ENCODE data around the gene PCNP. TPM values are rescaled to one million over a fixed set of nuclear protein-coding genes. Genes with fewer than 3 reads are reported as not detected.

The PCNP gene
- total RNA-seq = 10 to 100 TPM; 59.9 to 65.6 TPM

GRCh38 chr3:101573449-101574387, at the start of gene PCNP:
TSS of gene PCNP (plus strand) at chr3:101574180. CDS start at chr3:101574216, 36 bp downstream.

GRCh38 chr3:101561630-101562328, 12.2 kb upstream of the PCNP start, which contains the start of gene TRMT10C:
TSS of gene TRMT10C (plus strand) at chr3:101561868. CDS start at chr3:101564782, 2,914 bp downstream.

Small RNA genes within 50 kb of the gene (small RNA-seq; reads per million reads assigned to genes)
- gene RF00019 (0 reads per million in 2 donors), gene RNU6-1256P (0 reads per million in 2 donors)

Other genes starting within 250 kb of the PCNP start
- 10 to 100 TPM in 1 of 2 donors, 1 to 10 TPM in 1; 8.3 to 11.7 TPM for gene SENP7, start 61.0 kb upstream of the PCNP start, total RNA-seq
- 10 to 100 TPM; 36.5 to 52.3 TPM for gene TRMT10C, start 12.3 kb upstream of the PCNP start, total RNA-seq
- gene ZBTB11, start 103.0 kb downstream of the PCNP start, total RNA-seq = 10 to 100 TPM; 25.5 to 29.6 TPM
- 1,000 to 10,000 TPM in 1 of 2 donors, 100 to 1,000 TPM in 1; 588 to 1,284 TPM for gene RPL24, start 112.5 kb downstream of the PCNP start, total RNA-seq
- 10 to 100 TPM; 27.3 to 29.3 TPM for gene CEP97, start 150.4 kb downstream of the PCNP start, total RNA-seq
- gene NXPE3, start 205.0 kb downstream of the PCNP start, total RNA-seq = 10 to 100 TPM in 1 of 2 donors, 1 to 10 TPM in 1; 9.6 to 15.7 TPM

All from melanocyte of skin (primary cell).